HG03159 (cell line): ENCODE measurements around the gene LPIN2.

Source experiments
- ATAC-seq: cut with Tn5 transposase; IDR thresholded peaks from one replicate; pipeline ENCODE4 v1.9.1; 2021; ENCODE audit warnings: mild to moderate bottlenecking, moderate library complexity; ENCODE audit not compliant: unreplicated experiment

The LPIN2 gene

DNA sequence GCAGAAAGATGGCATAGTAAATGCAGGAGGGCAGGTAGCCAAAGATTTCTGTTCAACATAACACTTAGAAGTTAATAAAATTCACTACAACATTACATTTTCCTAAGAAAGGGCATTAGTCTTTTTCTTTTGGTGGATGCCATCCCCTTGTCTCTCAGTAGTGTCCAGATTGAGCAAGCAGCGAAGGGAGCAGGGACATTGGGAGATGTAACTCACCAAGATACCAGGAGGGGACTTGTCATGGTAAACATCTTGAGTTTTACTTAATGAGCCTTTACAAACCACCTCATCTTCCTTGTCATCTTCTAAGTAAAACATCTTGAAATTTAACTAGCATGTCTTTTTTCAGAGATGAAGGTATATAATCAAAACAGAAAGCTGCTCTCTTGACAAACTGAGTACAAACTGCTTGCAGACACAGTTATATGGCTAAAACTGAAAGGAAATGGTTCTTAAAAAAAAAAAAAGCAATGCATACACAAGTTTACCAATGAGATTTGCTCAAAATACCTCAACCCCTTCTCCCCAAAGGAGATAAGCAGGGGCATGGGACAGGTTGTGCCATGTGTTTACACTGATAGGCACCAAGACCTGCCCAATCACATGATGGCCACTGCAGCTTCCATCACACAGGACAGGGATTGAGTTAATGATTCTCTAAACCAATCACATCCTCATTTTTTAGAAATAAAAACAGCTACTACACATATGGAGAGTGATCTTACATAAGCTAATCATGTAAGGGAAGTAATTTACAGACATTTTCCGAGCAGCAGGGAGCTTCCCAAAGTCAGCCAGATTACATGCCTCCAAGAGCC lies 30.3 kb downstream of the LPIN2 start:
- ATAC-seq = no peak

DNA sequence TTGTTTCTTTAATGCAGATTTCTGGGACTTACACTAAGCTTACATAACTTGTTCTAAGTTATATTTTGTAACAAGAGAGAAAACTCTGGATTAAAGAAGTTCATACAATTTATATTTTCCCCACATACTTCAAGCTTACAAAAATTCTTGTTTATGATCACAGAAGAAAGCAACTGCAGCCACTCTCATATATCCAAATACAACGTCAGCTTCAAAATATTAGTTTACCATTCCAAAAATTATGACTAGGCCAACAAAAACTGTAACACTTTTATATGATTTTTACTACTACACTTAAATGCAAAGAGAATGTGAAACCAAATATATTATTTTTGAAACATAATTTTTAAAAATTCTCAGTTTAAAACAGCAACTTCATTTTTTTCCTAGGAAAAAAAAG lies 30.9 kb downstream of the LPIN2 start:
- no peak for ATAC-seq

DNA sequence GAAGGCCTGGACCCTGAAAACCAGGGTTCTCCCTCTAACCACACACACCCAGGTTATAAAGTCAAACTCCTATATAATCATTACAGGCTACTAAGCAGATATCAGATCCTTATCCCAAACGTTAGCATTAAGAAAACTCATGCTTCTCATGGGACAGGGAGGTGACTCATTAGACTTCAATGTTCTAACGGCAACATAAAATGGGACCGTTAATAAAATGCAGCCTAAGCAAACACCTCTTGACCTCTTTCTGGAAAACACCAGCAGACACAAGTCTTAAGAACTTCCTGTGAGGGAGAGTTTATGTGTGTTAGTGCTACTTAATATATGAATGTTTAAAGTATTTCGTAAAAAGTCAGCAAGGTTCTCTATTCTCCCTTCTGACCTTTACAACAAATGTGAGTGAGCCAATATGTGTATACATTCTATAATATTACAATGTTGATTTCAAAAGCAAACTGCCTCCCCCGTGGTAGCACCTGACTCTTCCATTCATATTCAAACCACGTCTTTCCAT lies 31.7 kb downstream of the LPIN2 start:
- ATAC-seq = no peak

- ATAC-seq = no peak
Observed at GRCh38 chr18:2979871-2980790, 32.8 kb downstream of the LPIN2 start.

- ATAC-seq = no peak
Observed at GRCh38 chr18:2979129-2979528, 33.8 kb downstream of the LPIN2 start.

- ATAC-seq = no peak
Observed at GRCh38 chr18:2978661-2979106, 34.3 kb downstream of the LPIN2 start.

DNA sequence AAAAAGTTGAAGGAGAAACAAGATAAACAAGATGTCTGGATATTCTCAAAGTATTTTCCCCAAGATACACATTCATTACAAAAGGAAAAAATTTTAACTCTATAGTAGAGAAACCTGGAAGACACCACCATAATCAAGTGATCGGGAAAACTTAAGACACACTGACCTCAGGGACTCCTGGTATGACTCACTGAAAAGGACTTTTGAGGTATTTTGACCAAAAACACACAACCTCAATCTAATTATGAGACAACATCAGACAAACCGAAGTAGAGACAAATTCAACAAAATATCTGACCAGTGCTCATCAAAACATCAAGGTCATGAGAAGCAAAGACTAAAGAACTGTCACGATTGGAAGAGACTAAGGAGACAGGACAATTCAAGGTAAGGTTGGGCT lies 34.7 kb downstream of the LPIN2 start:
- no peak for ATAC-seq

GRCh38 chr18:2976218-2977132 lies 36.5 kb downstream of the LPIN2 start:
- ATAC-seq = no peak

GRCh38 chr18:2974731-2975130 lies 38.2 kb downstream of the LPIN2 start:
- no peak for ATAC-seq

- ATAC-seq = peak; percentile 91
Observed at GRCh38 chr18:2971741-2972552, 41.0 kb downstream of the LPIN2 start.

GRCh38 chr18:2970772-2971659 lies 41.9 kb downstream of the LPIN2 start:
- ATAC-seq = peak; percentile 43

DNA sequence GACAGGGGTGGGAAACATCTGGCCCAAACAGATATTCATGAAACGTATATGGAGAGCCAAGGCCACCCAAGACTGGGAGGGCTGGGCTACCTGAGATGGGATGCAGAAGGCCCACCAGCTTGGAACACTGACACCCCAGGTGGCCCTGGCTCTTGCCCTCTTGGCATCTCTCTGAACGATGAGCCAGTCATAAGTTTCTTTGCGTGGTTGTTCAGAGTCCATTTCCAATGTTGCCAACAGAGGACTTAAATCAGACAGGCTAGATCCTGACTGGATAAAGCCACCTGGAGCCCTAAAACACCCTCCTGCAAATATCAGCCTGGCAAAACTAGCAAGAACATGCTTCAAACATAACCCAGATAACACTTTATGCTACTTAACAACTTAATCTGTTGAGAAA lies 42.6 kb downstream of the LPIN2 start:
- ATAC-seq = no peak

GRCh38 chr18:2969695-2970094 lies 43.2 kb downstream of the LPIN2 start:
- ATAC-seq = no peak

- no peak for ATAC-seq
Observed at GRCh38 chr18:2968606-2969005, 44.3 kb downstream of the LPIN2 start.

DNA sequence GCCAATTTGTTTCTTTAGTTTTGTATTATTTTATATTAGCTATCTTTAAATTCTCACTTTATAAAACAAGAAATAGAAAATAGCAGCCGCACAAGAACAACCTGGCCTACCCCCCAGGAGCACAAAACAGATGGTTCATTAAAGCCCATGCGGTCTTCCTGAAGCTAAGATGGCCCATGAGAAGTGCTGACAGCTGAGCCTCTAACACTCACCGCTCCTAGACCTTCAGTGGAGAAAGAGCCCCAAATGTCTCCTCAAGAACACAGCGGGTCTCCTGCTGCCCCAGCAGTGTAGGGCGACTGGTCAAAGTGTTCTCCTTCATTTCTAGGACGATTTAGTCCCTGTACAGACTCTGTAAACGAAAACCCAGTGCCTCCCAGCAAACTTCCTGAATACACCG lies 45.1 kb downstream of the LPIN2 start:
- no peak for ATAC-seq

- ATAC-seq = no peak
Observed at GRCh38 chr18:2967357-2967756, 45.6 kb downstream of the LPIN2 start.

DNA sequence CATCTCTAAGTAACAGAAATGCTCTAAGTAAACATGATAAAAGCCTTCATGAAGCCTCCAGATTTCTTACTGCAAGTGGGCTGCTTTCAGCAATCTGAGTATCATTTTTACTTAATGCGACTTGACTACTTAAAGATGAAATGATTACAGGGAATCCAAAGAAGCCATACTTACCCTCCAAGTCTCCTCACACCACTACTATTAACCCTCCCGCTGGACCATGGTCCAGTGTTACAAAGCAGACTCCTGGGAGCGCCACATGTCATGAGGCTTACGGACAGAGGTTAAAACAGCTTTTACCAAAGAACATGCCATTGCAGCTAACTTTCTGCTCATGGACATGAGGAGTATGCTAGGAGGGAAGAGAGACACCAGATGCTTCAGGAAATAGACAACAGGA lies 46.4 kb downstream of the LPIN2 start:
- ATAC-seq = no peak

- ATAC-seq = no peak
Observed at GRCh38 chr18:2965797-2966196, 47.1 kb downstream of the LPIN2 start.
